DND-41 (cell line): ENCODE results near the gene PNKP.

Source experiments
- ATAC-seq: fragments of 200-7000 bp; cut with Tn5 transposase; 3 replicates; pipeline ENCODE4 v1.9.1; 2021; ENCODE audit warnings: low read depth; ENCODE audit not compliant: insufficient read depth
- DNase-seq: peaks from one replicate; pipeline ENCODE4 v3.0.0-alpha.2; 2020
- H2AFZ ChIP-seq: 2 replicates; pipeline ENCODE4 v1.6.0; 2012; ENCODE audit warnings: low read depth, low read length
- H3K27ac ChIP-seq: 2 replicates; pipeline ENCODE4 v1.5.1; 2012; ENCODE audit warnings: low read length, inconsistent platforms
- H3K27me3 ChIP-seq: fragments of 200-600 bp; sonication (generic); 2 replicates; pipeline ENCODE4 v1.6.0; 2012; ENCODE audit warnings: low read length, mild to moderate bottlenecking, inconsistent platforms; ENCODE audit not compliant: insufficient read depth, poor library complexity
- H3K36me3 ChIP-seq: 2 replicates; pipeline ENCODE4 v1.5.1; 2012; ENCODE audit warnings: low read length, inconsistent platforms; ENCODE audit not compliant: insufficient read depth
- H3K4me1 ChIP-seq: 2 replicates; pipeline ENCODE4 v1.5.1; 2012; ENCODE audit warnings: mild to moderate bottlenecking, low read length; ENCODE audit not compliant: insufficient read depth
- H3K4me2 ChIP-seq: 2 replicates; pipeline ENCODE4 v1.6.0; 2012; ENCODE audit warnings: mild to moderate bottlenecking, moderate library complexity, low read length, inconsistent platforms; ENCODE audit not compliant: insufficient read depth
- H3K4me3 ChIP-seq, 2 experiments: fragments of 200-600 bp in 1 of 2; shearing (Covaris generic) in 1 of 2; 2 replicates each; pipeline ENCODE4 v1.5.1; 2012 to 2016; ENCODE audit warnings: inconsistent platforms in 2 of 2, low read length in 2 of 2, mild to moderate bottlenecking in 2 of 2, low read depth in 1 of 2, moderate library complexity in 1 of 2
- H3K79me2 ChIP-seq: 2 replicates; pipeline ENCODE4 v1.6.0; 2012; ENCODE audit warnings: low read length, inconsistent platforms; ENCODE audit not compliant: insufficient read depth
- H3K9ac ChIP-seq: 2 replicates; pipeline ENCODE4 v1.6.0; 2012; ENCODE audit warnings: low read depth, mild to moderate bottlenecking, inconsistent platforms, low read length, moderate library complexity
- H3K9me3 ChIP-seq: 2 replicates; pipeline ENCODE4 v1.5.1; 2012; ENCODE audit warnings: low read length, moderate library complexity, mild to moderate bottlenecking, inconsistent platforms; ENCODE audit not compliant: insufficient read depth, severe bottlenecking
- H4K20me1 ChIP-seq: 2 replicates; pipeline ENCODE4 v1.6.0; 2012; ENCODE audit warnings: low read length; ENCODE audit not compliant: insufficient read depth
- EZH2 ChIP-seq: IDR thresholded peaks from 3 replicates; pipeline ENCODE4 v1.6.1; 2012; ENCODE audit warnings: borderline replicate concordance, low read depth, mild to moderate bottlenecking, moderate library complexity, low read length, inconsistent platforms; ENCODE audit not compliant: severe bottlenecking
- TF ChIP-seq, protein P1 (sequence below): IDR thresholded peaks from 2 replicates; pipeline ENCODE4 v1.5.1; 2012; ENCODE audit warnings: borderline replicate concordance, low read length, moderate library complexity, mild to moderate bottlenecking; ENCODE audit not compliant: poor library complexity, severe bottlenecking; ENCODE audit errors: extremely low read depth

The PNKP gene

GRCh38 chr19:49811328-49811727 lies 56.0 kb downstream of the PNKP start:
- peak overlapping the region; percentile 7; the same call in 1 of the 2 replicates for H3K27ac ChIP-seq
- H3K4me3 ChIP-seq: no peak overlapping the region
- no peaks in the 10 kb centered on the region for H4K20me1 ChIP-seq
- ATAC-seq: no peak
- H3K27me3 ChIP-seq: no peaks in the 10 kb centered on the region
- DNase-seq: no peak
- peaks cover 12% of the 10 kb centered on the region for H3K79me2 ChIP-seq
- H3K9me3 ChIP-seq: no peaks in the 10 kb centered on the region
- H3K9ac ChIP-seq: no peak overlapping the region
- H2AFZ ChIP-seq: no peak overlapping the region
- peaks cover 32% of the 10 kb centered on the region for H3K36me3 ChIP-seq
- no peak overlapping the region for H3K4me2 ChIP-seq
- peaks cover 24% of the 10 kb centered on the region for H3K4me1 ChIP-seq
- TF ChIP-seq, protein P1, sequence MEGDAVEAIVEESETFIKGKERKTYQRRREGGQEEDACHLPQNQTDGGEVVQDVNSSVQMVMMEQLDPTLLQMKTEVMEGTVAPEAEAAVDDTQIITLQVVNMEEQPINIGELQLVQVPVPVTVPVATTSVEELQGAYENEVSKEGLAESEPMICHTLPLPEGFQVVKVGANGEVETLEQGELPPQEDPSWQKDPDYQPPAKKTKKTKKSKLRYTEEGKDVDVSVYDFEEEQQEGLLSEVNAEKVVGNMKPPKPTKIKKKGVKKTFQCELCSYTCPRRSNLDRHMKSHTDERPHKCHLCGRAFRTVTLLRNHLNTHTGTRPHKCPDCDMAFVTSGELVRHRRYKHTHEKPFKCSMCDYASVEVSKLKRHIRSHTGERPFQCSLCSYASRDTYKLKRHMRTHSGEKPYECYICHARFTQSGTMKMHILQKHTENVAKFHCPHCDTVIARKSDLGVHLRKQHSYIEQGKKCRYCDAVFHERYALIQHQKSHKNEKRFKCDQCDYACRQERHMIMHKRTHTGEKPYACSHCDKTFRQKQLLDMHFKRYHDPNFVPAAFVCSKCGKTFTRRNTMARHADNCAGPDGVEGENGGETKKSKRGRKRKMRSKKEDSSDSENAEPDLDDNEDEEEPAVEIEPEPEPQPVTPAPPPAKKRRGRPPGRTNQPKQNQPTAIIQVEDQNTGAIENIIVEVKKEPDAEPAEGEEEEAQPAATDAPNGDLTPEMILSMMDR: no peak
- TF ChIP-seq EZH2: no peak
